Stromal cell of bone marrow (primary cell): ENCODE data around the gene MATR3.

Source experiments
- DNase-seq: peaks from one replicate; pipeline ENCODE4 v3.0.0-alpha.2; 2012; ENCODE audit warnings: low read depth

MATR3 gene

GRCh38 chr5:139272471-139273321 lies 20.8 kb upstream of the MATR3 start:
- no peak for DNase-seq

- DNase-seq = no peak
Observed at GRCh38 chr5:139273322-139273571, 20.3 kb upstream of the MATR3 start.

GRCh38 chr5:139273572-139274289 lies 19.8 kb upstream of the MATR3 start:
- DNase-seq = peak; percentile 71

GRCh38 chr5:139275536-139275935 lies 18.0 kb upstream of the MATR3 start:
- DNase-seq = no peak

- DNase-seq = no peak
Observed at GRCh38 chr5:139275956-139276355, 17.6 kb upstream of the MATR3 start.

GRCh38 chr5:139276426-139276825 lies 17.1 kb upstream of the MATR3 start:
- DNase-seq = no peak

GRCh38 chr5:139277171-139277570 lies 16.4 kb upstream of the MATR3 start:
- DNase-seq = no peak

GRCh38 chr5:139278540-139279274 lies 14.8 kb upstream of the MATR3 start:
- DNase-seq = no peak

GRCh38 chr5:139282197-139282557 lies 11.4 kb upstream of the MATR3 start:
- DNase-seq = no peak

GRCh38 chr5:139283252-139284166 lies 10.0 kb upstream of the MATR3 start:
- DNase-seq = no peak

- DNase-seq = no peak
Observed at GRCh38 chr5:139284295-139284694, 9.2 kb upstream of the MATR3 start.

GRCh38 chr5:139285651-139286392 lies 7.7 kb upstream of the MATR3 start:
- no peak for DNase-seq

- no peak for DNase-seq
Observed at GRCh38 chr5:139287890-139288635, 5.5 kb upstream of the MATR3 start.

- no peak for DNase-seq
Observed at GRCh38 chr5:139291051-139291450, 2.5 kb upstream of the MATR3 start.

- no peak for DNase-seq
Observed at GRCh38 chr5:139293202-139293506, 386 bp upstream of the MATR3 start.

- peak; percentile 71 for DNase-seq
Observed at GRCh38 chr5:139294374-139295165, 1.0 kb downstream of the MATR3 start.

GRCh38 chr5:139295346-139296057 lies 2.0 kb downstream of the MATR3 start:
- DNase-seq = no peak

- DNase-seq = no peak
Observed at GRCh38 chr5:139296198-139296597, 2.7 kb downstream of the MATR3 start.

- no peak for DNase-seq
Observed at GRCh38 chr5:139296862-139297326, 3.4 kb downstream of the MATR3 start.
